Middle frontal gyrus (tissue), 1 donor: ENCODE data around the gene ETV1.

Source experiments
- DNase-seq: peaks from one replicate; pipeline ENCODE4 v3.0.0-alpha.2; 2015; ENCODE audit warnings: low spot score; ENCODE audit errors: extremely low spot score

Gene ETV1

GRCh38 chr7:13879994-13880686 lies 109.3 kb downstream of the ETV1 start:
- DNase-seq, result no peak

GRCh38 chr7:13879143-13879542 lies 110.3 kb downstream of the ETV1 start:
- DNase-seq, result no peak

GRCh38 chr7:13878154-13878553 lies 111.3 kb downstream of the ETV1 start:
- no peak for DNase-seq

- DNase-seq, result no peak
Measured at GRCh38 chr7:13875496-13876074, 113.9 kb downstream of the ETV1 start.

- DNase-seq, result no peak
Measured at GRCh38 chr7:13874783-13875182, 114.7 kb downstream of the ETV1 start.

GRCh38 chr7:13872709-13873108 lies 116.8 kb downstream of the ETV1 start:
- no peak for DNase-seq

- no peak for DNase-seq
Measured at GRCh38 chr7:13871008-13871407, 118.5 kb downstream of the ETV1 start.

- DNase-seq, result no peak
Measured at GRCh38 chr7:13860734-13861133, 128.7 kb downstream of the ETV1 start.

- DNase-seq, result no peak
Measured at GRCh38 chr7:13856012-13856411, 133.5 kb downstream of the ETV1 start.

- no peak for DNase-seq
Measured at GRCh38 chr7:13852281-13852968, 137.0 kb downstream of the ETV1 start.

GRCh38 chr7:13851736-13852135 lies 137.7 kb downstream of the ETV1 start:
- DNase-seq, result no peak

GRCh38 chr7:13850185-13850752 lies 139.2 kb downstream of the ETV1 start:
- no peak for DNase-seq

GRCh38 chr7:13849163-13849892 lies 140.1 kb downstream of the ETV1 start:
- DNase-seq, result no peak

- DNase-seq, result no peak
Measured at GRCh38 chr7:13848681-13849131, 140.8 kb downstream of the ETV1 start.

GRCh38 chr7:13846386-13846785 lies 143.1 kb downstream of the ETV1 start:
- no peak for DNase-seq

- DNase-seq, result no peak
Measured at GRCh38 chr7:13845601-13846000, 143.9 kb downstream of the ETV1 start.

- DNase-seq, result no peak
Measured at GRCh38 chr7:13844954-13845353, 144.5 kb downstream of the ETV1 start.

GRCh38 chr7:13841284-13841683 lies 148.2 kb downstream of the ETV1 start:
- DNase-seq, result no peak
